DND-41 (cell line): Measurements from ENCODE around the gene RFX2.

Experiments used
- ATAC-seq: fragments of 200-7000 bp; cut with Tn5 transposase; 3 replicates; pipeline ENCODE4 v1.9.1; 2021; ENCODE audit warnings: low read depth; ENCODE audit not compliant: insufficient read depth
- DNase-seq: peaks from one replicate; pipeline ENCODE4 v3.0.0-alpha.2; 2020
- H2AFZ ChIP-seq: 2 replicates; pipeline ENCODE4 v1.6.0; 2012; ENCODE audit warnings: low read depth, low read length
- H3K27ac ChIP-seq: 2 replicates; pipeline ENCODE4 v1.5.1; 2012; ENCODE audit warnings: low read length, inconsistent platforms
- H3K27me3 ChIP-seq: fragments of 200-600 bp; sonication (generic); 2 replicates; pipeline ENCODE4 v1.6.0; 2012; ENCODE audit warnings: low read length, mild to moderate bottlenecking, inconsistent platforms; ENCODE audit not compliant: insufficient read depth, poor library complexity
- H3K36me3 ChIP-seq: 2 replicates; pipeline ENCODE4 v1.5.1; 2012; ENCODE audit warnings: low read length, inconsistent platforms; ENCODE audit not compliant: insufficient read depth
- H3K4me1 ChIP-seq: 2 replicates; pipeline ENCODE4 v1.5.1; 2012; ENCODE audit warnings: mild to moderate bottlenecking, low read length; ENCODE audit not compliant: insufficient read depth
- H3K4me2 ChIP-seq: 2 replicates; pipeline ENCODE4 v1.6.0; 2012; ENCODE audit warnings: mild to moderate bottlenecking, moderate library complexity, low read length, inconsistent platforms; ENCODE audit not compliant: insufficient read depth
- H3K4me3 ChIP-seq, 2 experiments: fragments of 200-600 bp in 1 of 2; shearing (Covaris generic) in 1 of 2; 2 replicates each; pipeline ENCODE4 v1.5.1; 2012 to 2016; ENCODE audit warnings: inconsistent platforms in 2 of 2, low read length in 2 of 2, mild to moderate bottlenecking in 2 of 2, low read depth in 1 of 2, moderate library complexity in 1 of 2
- H3K79me2 ChIP-seq: 2 replicates; pipeline ENCODE4 v1.6.0; 2012; ENCODE audit warnings: low read length, inconsistent platforms; ENCODE audit not compliant: insufficient read depth
- H3K9ac ChIP-seq: 2 replicates; pipeline ENCODE4 v1.6.0; 2012; ENCODE audit warnings: low read depth, mild to moderate bottlenecking, inconsistent platforms, low read length, moderate library complexity
- H3K9me3 ChIP-seq: 2 replicates; pipeline ENCODE4 v1.5.1; 2012; ENCODE audit warnings: low read length, moderate library complexity, mild to moderate bottlenecking, inconsistent platforms; ENCODE audit not compliant: insufficient read depth, severe bottlenecking
- H4K20me1 ChIP-seq: 2 replicates; pipeline ENCODE4 v1.6.0; 2012; ENCODE audit warnings: low read length; ENCODE audit not compliant: insufficient read depth
- EZH2 ChIP-seq: IDR thresholded peaks from 3 replicates; pipeline ENCODE4 v1.6.1; 2012; ENCODE audit warnings: borderline replicate concordance, low read depth, mild to moderate bottlenecking, moderate library complexity, low read length, inconsistent platforms; ENCODE audit not compliant: severe bottlenecking
- TF ChIP-seq, protein P1 (sequence below): IDR thresholded peaks from 2 replicates; pipeline ENCODE4 v1.5.1; 2012; ENCODE audit warnings: borderline replicate concordance, low read length, moderate library complexity, mild to moderate bottlenecking; ENCODE audit not compliant: poor library complexity, severe bottlenecking; ENCODE audit errors: extremely low read depth

The RFX2 gene

DNA sequence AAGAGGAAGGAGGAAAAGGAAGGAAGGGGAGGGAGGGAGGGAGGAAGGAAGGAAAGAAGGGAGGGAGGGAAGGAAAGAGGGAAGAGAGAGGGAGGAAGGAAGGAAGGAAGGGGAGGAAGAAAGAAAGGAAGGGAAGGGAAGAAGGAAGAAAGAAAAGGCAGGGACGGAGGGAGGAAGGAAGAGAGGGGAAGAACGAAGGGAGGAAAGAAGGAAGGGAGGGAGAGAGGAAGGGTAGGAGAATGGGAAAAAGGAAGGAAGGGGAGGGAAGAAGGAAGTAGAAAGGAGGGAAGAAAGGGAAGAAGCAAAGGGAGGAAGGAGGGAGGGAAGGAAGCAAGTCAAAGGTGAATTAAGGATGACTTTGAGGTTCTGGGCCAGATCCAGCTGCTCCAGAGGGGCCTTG is 28.2 kb upstream of the RFX2 start:
- TF ChIP-seq EZH2 = no peak
- TF ChIP-seq, protein P1, sequence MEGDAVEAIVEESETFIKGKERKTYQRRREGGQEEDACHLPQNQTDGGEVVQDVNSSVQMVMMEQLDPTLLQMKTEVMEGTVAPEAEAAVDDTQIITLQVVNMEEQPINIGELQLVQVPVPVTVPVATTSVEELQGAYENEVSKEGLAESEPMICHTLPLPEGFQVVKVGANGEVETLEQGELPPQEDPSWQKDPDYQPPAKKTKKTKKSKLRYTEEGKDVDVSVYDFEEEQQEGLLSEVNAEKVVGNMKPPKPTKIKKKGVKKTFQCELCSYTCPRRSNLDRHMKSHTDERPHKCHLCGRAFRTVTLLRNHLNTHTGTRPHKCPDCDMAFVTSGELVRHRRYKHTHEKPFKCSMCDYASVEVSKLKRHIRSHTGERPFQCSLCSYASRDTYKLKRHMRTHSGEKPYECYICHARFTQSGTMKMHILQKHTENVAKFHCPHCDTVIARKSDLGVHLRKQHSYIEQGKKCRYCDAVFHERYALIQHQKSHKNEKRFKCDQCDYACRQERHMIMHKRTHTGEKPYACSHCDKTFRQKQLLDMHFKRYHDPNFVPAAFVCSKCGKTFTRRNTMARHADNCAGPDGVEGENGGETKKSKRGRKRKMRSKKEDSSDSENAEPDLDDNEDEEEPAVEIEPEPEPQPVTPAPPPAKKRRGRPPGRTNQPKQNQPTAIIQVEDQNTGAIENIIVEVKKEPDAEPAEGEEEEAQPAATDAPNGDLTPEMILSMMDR = no peak
- Histone ChIP-seq H3K27ac (no peak overlapping the region), H3K27me3 (no peaks in the 10 kb centered on the region), H3K9ac (no peak overlapping the region), H3K36me3 (no peaks in the 10 kb centered on the region), H3K79me2 (no peaks in the 10 kb centered on the region), H3K9me3 (no peaks in the 10 kb centered on the region), H3K4me2 (no peak overlapping the region), H3K4me1 (no peaks in the 10 kb centered on the region), H2AFZ (no peak overlapping the region), H4K20me1 (no peaks in the 10 kb centered on the region), H3K4me3 (no peak overlapping the region)
- DNase-seq (no peak), ATAC-seq (no peak)

DNA sequence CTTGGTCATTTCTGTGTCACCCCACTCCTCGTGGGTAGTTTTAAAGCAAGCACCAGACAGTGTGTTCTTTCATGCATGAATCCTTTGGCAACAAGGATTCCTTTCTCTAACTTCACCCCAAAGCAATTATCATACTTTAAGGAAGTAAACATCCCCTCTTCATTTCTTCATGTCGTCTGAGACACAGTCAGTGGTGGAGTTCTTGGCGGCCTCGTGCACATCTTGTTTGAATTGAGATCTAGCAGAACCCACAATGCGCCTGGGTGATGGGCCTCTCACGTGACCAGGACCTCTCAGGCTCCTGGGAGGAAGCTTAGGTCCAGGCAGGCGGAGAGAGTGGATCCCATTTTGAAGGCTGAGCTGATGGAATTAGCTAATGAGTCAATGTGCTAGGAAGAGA is 27.8 kb upstream of the RFX2 start:
- ATAC-seq = no peak

GRCh38 chr19:6133231-6133630 is 22.9 kb upstream of the RFX2 start:
- DNase-seq = no peak
- H3K27ac ChIP-seq = no peak overlapping the region

More for the DNA sequence above, 27.8 kb upstream of the RFX2 start:
- Histone ChIP-seq H3K4me3 (no peak overlapping the region), H3K9ac (no peak overlapping the region), H3K79me2 (no peaks in the 10 kb centered on the region), H4K20me1 (no peaks in the 10 kb centered on the region), H3K27me3 (no peaks in the 10 kb centered on the region), H3K9me3 (no peaks in the 10 kb centered on the region), H3K36me3 (no peaks in the 10 kb centered on the region), H3K27ac (no peak overlapping the region), H3K4me1 (no peaks in the 10 kb centered on the region), H3K4me2 (no peak overlapping the region), H2AFZ (no peak overlapping the region)
- TF ChIP-seq, protein P1 = no peak
- TF ChIP-seq EZH2 = no peak
- DNase-seq = no peak

More at GRCh38 chr19:6133231-6133630, 22.9 kb upstream of the RFX2 start:
- Histone ChIP-seq H2AFZ (no peak overlapping the region), H4K20me1 (no peaks in the 10 kb centered on the region), H3K9me3 (no peaks in the 10 kb centered on the region), H3K79me2 (no peaks in the 10 kb centered on the region), H3K4me1 (no peaks in the 10 kb centered on the region), H3K4me2 (no peak overlapping the region), H3K36me3 (no peaks in the 10 kb centered on the region), H3K4me3 (no peak overlapping the region), H3K9ac (no peak overlapping the region), H3K27me3 (no peaks in the 10 kb centered on the region)
- no peak for ATAC-seq
- TF ChIP-seq, protein P1 = no peak
- TF ChIP-seq EZH2 = no peak
